Rectal smooth muscle tissue (tissue), 1 donor: ENCODE measurements around the gene KBTBD6.
"Not testable (repeated sequence)": the region's sequence is repeated elsewhere in the genome, so short reads cannot be mapped to it uniquely, and the experiment has no call there.

Experiments used
- H3K27ac ChIP-seq: one replicate; pipeline ENCODE4 v1.7.0; 2013; ENCODE audit warnings: low read depth, low read length, inconsistent platforms
- H3K27me3 ChIP-seq: one replicate; pipeline ENCODE4 v1.7.0; 2013; ENCODE audit warnings: low read length; ENCODE audit not compliant: control insufficient read depth, insufficient read depth
- H3K36me3 ChIP-seq: one replicate; pipeline ENCODE4 v1.7.0; 2013; ENCODE audit warnings: low read length; ENCODE audit not compliant: control insufficient read depth, insufficient read depth
- H3K4me1 ChIP-seq: one replicate; pipeline ENCODE4 v1.7.0; 2013; ENCODE audit warnings: low read length; ENCODE audit not compliant: control insufficient read depth, insufficient read depth
- H3K4me3 ChIP-seq: one replicate; pipeline ENCODE4 v1.7.0; 2013; ENCODE audit warnings: low read length
- H3K9ac ChIP-seq: one replicate; pipeline ENCODE4 v1.7.0; 2013; ENCODE audit warnings: low read length

Gene KBTBD6

DNA sequence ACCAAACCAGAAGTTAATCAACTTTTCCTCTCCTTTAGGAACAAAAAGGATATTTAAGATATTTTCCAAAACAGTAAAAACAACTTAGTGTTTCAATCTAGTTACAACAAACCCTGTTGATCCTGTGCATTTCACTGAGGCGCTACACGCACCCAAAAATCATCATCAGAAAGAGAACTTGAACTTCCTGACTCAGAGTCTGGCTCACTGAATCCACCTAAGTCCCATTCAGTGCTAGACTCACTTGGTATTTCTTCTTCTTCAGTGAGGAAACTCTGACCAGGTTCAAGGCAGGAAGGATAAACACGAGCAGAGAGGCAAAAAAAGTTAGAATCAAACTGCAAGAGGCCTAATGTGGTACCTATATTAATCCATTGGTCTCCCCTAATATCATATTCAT is 2.2 kb downstream of the KBTBD6 start:
- H3K9ac ChIP-seq = no peak overlapping the region
- H3K36me3 ChIP-seq = no peaks in the 10 kb centered on the region
- H3K27ac ChIP-seq = no peak overlapping the region
- no peaks in the 10 kb centered on the region for H3K27me3 ChIP-seq
- H3K4me1 ChIP-seq = peaks cover 14% of the 10 kb centered on the region
- H3K4me3 ChIP-seq = peak overlapping the region; percentile 46

DNA sequence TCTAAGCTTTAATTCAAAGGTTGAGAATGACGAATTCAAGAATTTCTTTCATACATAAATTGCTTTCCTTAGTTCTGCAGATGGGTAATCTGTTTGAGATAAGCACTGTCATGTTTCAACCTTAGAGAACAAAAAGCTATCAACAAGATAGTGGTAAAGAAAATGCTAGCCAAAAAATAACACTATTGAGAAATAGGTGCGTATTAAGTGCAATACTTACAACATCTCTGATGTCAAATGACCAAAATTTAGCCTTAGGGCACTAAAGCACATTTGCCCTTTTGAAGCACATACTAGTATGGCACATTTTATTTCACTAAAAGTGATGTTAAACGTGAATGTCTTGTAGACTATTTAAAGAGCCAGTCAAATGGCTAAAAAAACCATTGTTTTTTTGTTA is 4.9 kb downstream of the KBTBD6 start:
- H3K27me3 ChIP-seq = no peaks in the 10 kb centered on the region
- H3K4me1 ChIP-seq = peaks cover 15% of the 10 kb centered on the region
- no peak overlapping the region for H3K27ac ChIP-seq
- no peak overlapping the region for H3K9ac ChIP-seq
- H3K4me3 ChIP-seq = no peak overlapping the region
- H3K36me3 ChIP-seq = no peaks in the 10 kb centered on the region

DNA sequence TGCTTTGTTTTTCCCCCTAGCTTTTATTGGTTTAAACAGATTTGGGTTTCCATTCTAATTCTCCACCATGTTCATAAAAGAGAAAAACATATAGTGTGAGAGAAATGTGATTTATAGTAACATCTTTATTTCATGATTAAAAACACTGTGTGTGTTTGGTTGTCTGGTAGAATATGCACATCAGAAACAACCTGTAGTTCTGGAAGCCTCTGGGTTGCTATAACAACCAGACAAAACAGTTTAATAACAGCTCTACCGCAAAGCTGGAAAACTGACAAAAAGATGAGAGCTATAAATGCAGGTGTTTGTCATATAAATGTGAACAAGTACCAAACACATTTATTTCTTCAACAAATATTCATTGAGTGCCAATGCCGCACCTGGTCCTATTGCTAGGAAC is 9.8 kb downstream of the KBTBD6 start:
- H3K36me3 ChIP-seq = no peaks in the 10 kb centered on the region
- no peak overlapping the region for H3K4me3 ChIP-seq
- H3K4me1 ChIP-seq = peaks cover 3% of the 10 kb centered on the region
- H3K9ac ChIP-seq = no peak overlapping the region
- H3K27ac ChIP-seq = no peak overlapping the region
- no peaks in the 10 kb centered on the region for H3K27me3 ChIP-seq

DNA sequence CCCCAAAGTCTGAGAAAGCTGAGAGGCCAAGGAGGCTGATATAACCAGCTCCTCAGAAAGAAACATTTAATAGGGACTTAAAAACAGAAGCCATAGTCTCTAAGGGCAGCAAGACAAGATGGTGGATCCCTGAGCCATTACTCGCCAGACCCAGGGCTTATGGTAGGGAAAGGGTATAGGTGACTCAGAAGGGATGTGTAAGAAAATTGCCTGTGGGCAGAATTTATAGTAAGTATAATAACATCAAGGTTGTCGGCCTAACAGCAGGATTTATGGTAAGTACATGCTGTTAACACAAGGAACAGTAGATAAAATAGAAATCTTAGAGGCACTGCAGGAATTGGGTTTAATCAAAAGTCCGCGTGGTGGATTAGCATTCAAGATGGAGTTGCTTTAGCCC is 14.7 kb downstream of the KBTBD6 start:
- H3K9ac ChIP-seq = no peak overlapping the region
- no peaks in the 10 kb centered on the region for H3K27me3 ChIP-seq
- H3K27ac ChIP-seq = peak overlapping the region; percentile 8
- H3K36me3 ChIP-seq = no peaks in the 10 kb centered on the region
- H3K4me3 ChIP-seq = no peak overlapping the region
- H3K4me1 ChIP-seq = no peaks in the 10 kb centered on the region

DNA sequence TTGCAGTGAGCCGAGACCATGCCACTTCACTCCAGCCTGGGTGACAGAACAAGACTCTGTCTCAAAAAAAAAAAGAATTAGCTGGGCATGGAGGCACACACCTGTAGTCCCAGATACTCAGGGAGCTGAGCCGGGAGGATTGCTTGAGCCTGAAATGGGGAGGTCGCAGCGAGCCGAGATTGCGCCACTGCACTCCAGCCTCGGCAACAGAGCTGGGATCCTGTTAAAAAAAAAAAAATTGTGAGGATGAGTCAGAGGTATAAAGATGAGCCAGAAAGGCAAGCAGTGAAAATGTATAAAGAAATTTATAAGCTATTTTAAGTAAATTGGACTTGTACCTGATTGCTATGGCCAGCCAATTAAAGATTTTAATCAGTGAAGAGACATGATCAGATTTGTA is 21.1 kb downstream of the KBTBD6 start:
- Histone ChIP-seq H3K27ac (no peak overlapping the region), H3K4me1 (no peaks in the 10 kb centered on the region), H3K27me3 (no peaks in the 10 kb centered on the region), H3K36me3 (no peaks in the 10 kb centered on the region), H3K4me3 (no peak overlapping the region), H3K9ac (no peak overlapping the region)

DNA sequence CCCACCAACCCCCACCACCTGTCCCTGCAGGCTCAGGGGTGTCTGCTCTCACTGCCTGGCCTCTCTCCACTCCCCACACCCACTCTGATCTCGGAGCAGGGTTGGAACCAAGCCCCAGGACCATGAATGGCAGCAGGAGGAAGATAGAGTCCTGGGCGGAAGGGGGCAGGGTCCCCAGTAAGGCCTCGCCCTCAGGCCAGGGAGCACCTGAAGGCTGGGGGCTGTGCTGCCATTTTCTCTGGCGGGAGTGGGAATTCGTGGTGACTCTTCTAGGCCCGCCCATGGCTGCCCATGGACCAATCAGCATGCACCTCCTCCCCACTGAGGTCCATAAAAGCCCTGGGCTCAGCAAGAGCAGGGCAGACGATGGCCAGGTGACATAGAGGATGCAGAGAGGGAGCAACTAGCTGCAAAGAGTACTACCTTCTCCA is 25.0 kb downstream of the KBTBD6 start:
- H3K9ac ChIP-seq = no peak overlapping the region
- H3K4me1 ChIP-seq = no peaks in the 10 kb centered on the region
- H3K4me3 ChIP-seq = no peak overlapping the region
- H3K27ac ChIP-seq = no peak overlapping the region
- H3K36me3 ChIP-seq = no peaks in the 10 kb centered on the region
- H3K27me3 ChIP-seq = no peaks in the 10 kb centered on the region

DNA sequence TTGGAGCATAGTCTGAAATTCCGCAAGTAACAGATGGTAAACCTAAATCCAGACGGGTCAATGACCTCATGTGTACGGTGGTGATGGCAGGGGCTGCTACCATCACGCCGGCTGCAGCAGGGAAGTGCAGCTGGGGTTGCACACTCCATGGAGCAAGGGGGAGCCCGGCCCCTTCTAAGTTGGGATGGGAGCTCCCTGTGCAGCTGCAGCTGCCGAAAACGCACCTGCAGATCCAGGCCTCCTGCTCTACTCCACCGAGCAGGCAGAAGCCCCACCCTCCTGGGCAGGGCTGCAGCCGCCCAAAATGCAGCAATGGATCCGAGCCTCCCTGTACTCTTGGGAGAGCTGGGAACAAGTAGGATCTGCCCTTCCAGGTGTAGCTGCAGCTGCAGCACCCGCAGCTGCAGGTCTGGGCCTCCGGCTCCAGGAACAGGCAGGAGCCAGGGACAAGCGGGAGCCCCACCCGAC is 25.5 kb downstream of the KBTBD6 start:
- H3K27me3 ChIP-seq = no peaks in the 10 kb centered on the region
- H3K4me3 ChIP-seq = no peak overlapping the region
- no peaks in the 10 kb centered on the region for H3K36me3 ChIP-seq
- H3K27ac ChIP-seq = no peak overlapping the region
- no peaks in the 10 kb centered on the region for H3K4me1 ChIP-seq
- H3K9ac ChIP-seq = no peak overlapping the region

DNA sequence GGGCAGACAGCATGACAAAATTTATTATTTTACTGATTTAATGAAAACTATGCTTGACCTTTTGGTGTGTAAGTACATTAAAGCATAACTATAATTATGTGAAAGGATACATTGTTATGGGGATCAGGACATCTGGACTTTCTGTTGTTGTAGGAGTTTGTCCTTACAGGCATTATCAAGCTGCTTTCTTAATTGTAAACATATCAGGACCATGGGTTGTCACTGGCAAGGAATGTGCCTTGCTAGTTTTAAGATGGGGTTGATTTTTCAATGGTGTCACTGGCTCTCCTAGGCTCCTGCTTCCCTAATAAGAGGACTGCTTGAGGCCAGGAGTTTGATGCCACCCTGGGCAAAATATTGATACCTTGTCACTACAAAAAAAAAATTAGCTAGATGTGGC is 32.6 kb downstream of the KBTBD6 start:
- H3K4me1 ChIP-seq = no peaks in the 10 kb centered on the region
- no peaks in the 10 kb centered on the region for H3K27me3 ChIP-seq
- no peak overlapping the region for H3K4me3 ChIP-seq
- H3K36me3 ChIP-seq = no peaks in the 10 kb centered on the region
- no peak overlapping the region for H3K27ac ChIP-seq
- no peak overlapping the region for H3K9ac ChIP-seq

DNA sequence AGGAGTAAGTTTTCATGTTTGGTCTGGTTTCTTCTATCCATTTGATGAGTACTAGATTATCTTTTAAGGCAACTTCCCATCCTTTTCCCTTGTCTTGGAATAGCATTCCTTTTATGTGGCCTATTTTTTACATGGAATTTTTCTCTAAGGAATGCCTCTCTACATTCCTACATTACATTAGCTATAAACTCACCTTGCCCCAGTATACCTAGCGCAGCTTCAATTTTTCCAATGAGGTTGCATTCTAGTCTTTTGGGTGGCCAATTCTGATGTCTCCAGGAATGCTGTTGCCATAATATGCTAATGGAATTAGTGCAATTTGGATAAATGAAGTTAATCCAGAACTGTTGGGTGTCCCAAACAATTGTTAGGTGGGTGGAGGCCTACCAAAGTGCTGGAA is 33.8 kb downstream of the KBTBD6 start:
- Histone ChIP-seq H3K4me1 (no peaks in the 10 kb centered on the region), H3K36me3 (no peaks in the 10 kb centered on the region), H3K9ac (no peak overlapping the region), H3K4me3 (no peak overlapping the region), H3K27ac (no peak overlapping the region), H3K27me3 (no peaks in the 10 kb centered on the region)

DNA sequence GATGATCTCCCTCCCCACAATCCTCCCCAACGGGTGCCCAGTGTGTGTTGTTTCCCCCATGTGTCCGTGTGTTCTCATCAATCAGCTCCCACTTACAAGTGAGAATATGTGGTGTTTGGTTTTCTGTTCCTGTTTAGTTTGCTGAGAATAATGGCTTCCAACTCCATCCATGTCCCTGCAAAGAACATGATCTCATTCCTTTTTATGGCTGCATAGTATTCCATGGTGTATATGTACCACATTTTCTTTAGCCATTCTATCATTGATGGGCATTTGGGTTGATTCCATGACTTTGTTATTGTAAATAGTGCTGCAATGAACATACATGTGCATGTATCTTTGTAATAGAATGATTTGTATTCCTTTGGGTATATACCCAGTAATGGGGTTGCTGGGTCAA is 36.9 kb downstream of the KBTBD6 start:
- not testable (repeated sequence) for H3K27me3 ChIP-seq, H3K27ac ChIP-seq, H3K36me3 ChIP-seq, H3K4me1 ChIP-seq, H3K9ac ChIP-seq, H3K4me3 ChIP-seq

DNA sequence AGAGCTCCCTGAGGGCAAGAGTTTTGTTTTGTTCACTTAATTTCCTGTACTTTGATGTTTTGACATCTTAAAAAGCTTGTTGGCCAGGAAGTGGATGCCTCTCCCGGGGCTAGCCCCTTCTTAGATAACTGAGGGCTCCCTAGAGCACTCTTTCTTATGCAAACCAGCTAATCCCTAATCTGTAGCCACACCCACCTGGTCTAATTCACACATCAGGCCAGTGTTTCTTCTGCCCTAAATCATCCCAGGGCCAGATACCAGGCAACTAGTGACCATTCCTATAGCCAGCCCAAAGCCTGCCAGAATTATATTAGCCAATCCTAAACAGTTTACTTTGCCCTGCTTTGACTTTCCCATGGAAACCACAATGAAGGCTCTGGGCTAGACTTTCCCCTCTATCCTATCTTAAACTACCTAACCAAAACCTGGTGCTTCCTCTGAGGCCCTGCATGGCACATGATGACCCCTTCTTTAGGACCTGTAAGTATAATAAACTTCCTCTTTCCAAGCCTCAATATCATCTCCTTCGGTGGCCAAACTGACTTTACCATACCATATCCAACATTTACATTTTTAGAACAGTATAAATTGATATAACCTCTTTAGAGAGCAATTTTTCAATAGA is 46.5 kb downstream of the KBTBD6 start:
- H3K4me3 ChIP-seq = no peak overlapping the region
- no peak overlapping the region for H3K9ac ChIP-seq
- peaks cover 7% of the 10 kb centered on the region for H3K36me3 ChIP-seq
- H3K4me1 ChIP-seq = no peaks in the 10 kb centered on the region
- no peak overlapping the region for H3K27ac ChIP-seq
- no peaks in the 10 kb centered on the region for H3K27me3 ChIP-seq

DNA sequence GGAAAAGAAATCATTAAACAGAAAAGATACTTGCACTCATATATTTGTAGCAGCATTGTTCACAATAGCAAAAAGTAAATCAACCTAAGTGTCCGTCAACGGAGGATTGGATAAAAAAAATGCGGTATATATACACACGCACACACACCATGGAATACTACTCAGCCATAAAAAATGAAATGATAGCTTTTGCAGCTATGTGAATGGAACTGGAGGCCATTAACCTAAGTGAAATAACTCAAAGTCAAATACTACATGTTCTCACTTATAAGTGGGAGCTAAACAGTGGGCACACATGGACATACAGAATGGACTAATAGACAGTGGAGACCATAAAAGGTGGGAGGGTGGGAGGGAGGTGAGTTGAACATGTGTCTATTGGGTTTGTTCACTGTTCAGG is 52.9 kb downstream of the KBTBD6 start:
- no peaks in the 10 kb centered on the region for H3K27me3 ChIP-seq

More for the DNA sequence above, 52.9 kb downstream of the KBTBD6 start:
- Histone ChIP-seq H3K4me1 (no peaks in the 10 kb centered on the region), H3K4me3 (no peak overlapping the region), H3K9ac (no peak overlapping the region), H3K27ac (no peak overlapping the region), H3K36me3 (peaks cover 18% of the 10 kb centered on the region)
